RPMI7951 (cell line): ENCODE data around the gene SORT1. TPM values are rescaled to one million over a fixed set of nuclear protein-coding genes. Genes with fewer than 3 reads are reported as not detected.

Source experiments
- DNase-seq: peaks from one replicate; pipeline ENCODE4 v3.0.0-alpha.2; 2012; ENCODE audit warnings: low read depth
- total RNA-seq: library from RNA; depleted of rRNA; stranded (reverse); fragments of >200 nt; shearing (Covaris generic); gene quantifications from 2 replicates; pipeline ENCODE4 v1.2.3, GENCODE V29; 2014

Gene SORT1
- total RNA-seq, 1 experiment from 2014 or later: 15.4 TPM

- peak; percentile 88 for DNase-seq
These were observed 121.9 kb downstream of the SORT1 start for GRCh38 chr1:109275706-109276345.

- peak; percentile 93 for DNase-seq
These were observed 122.9 kb downstream of the SORT1 start for GRCh38 chr1:109274533-109275476.

- peak; percentile 53 for DNase-seq
These were observed 124.0 kb downstream of the SORT1 start for GRCh38 chr1:109273570-109274288.

- no peak for DNase-seq
These were observed 124.7 kb downstream of the SORT1 start for GRCh38 chr1:109272831-109273547.

GRCh38 chr1:109272021-109272799, 125.5 kb downstream of the SORT1 start:
- DNase-seq: no peak

GRCh38 chr1:109271458-109271857, 126.3 kb downstream of the SORT1 start:
- no peak for DNase-seq

GRCh38 chr1:109270623-109271317, 126.9 kb downstream of the SORT1 start:
- DNase-seq: no peak

GRCh38 chr1:109269981-109270622, 127.6 kb downstream of the SORT1 start:
- no peak for DNase-seq

GRCh38 chr1:109269212-109269980, 128.3 kb downstream of the SORT1 start:
- DNase-seq: no peak

- DNase-seq: no peak
These were observed 129.1 kb downstream of the SORT1 start for GRCh38 chr1:109268431-109269211.

- no peak for DNase-seq
These were observed 129.9 kb downstream of the SORT1 start for GRCh38 chr1:109267743-109268300.

GRCh38 chr1:109266965-109267364, 130.8 kb downstream of the SORT1 start:
- peak; percentile 72 for DNase-seq

GRCh38 chr1:109265741-109266330, 131.9 kb downstream of the SORT1 start:
- no peak for DNase-seq

- no peak for DNase-seq
These were observed 132.7 kb downstream of the SORT1 start for GRCh38 chr1:109265016-109265415.

- no peak for DNase-seq
These were observed 133.4 kb downstream of the SORT1 start for GRCh38 chr1:109264379-109264755.

GRCh38 chr1:109263597-109264378, 133.9 kb downstream of the SORT1 start:
- peak; percentile 89 for DNase-seq

GRCh38 chr1:109263234-109263596, 134.5 kb downstream of the SORT1 start:
- no peak for DNase-seq
